ENCODE data around the gene RGS17. TPM values are rescaled to one million over a fixed set of nuclear protein-coding genes. Genes with fewer than 3 reads are reported as not detected.

RGS17 gene
- total and polyA plus RNA-seq, 10 of the 15 experiments (the other 5 are each of a cell fraction or from before 2014, with no cell fraction given), result 0.06 to 0.29 (median 0.14) TPM; not detected in 4

DNA sequence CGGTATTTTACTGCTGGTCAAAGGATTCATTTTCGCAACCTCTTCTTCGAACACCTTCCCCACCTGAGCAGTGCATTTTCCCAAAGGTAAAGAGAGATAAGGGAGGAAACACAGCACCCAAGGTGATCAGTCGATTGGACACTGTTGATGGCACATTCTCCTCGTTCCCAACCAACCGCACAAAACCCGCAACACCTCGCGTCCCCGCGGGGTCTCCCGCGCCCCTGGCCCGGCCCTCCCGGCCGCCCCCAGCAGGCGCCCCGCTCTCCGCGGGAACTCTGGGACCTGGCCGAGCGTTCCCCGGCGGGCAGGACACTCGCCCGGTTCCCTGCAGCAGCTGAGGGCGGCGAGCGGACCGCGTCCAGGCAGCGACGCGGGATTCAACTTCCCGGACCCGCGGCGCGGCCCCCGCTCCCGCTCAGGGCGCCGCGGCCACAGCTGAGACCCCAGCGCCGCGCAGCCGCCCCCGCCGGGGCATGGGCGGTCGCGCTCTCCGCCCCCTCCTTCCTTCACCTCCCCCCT lies 506 bp downstream of the RGS17 start (continued):
- TF ChIP-seq, protein P1, sequence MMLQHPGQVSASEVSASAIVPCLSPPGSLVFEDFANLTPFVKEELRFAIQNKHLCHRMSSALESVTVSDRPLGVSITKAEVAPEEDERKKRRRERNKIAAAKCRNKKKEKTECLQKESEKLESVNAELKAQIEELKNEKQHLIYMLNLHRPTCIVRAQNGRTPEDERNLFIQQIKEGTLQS (IDR thresholded peaks at IDR 0.05; ENCODE audit: borderline replicate concordance, extremely low read depth, low read depth, low read length), result no peak
- no peak for TF ChIP-seq SMAD5 (IDR thresholded peaks at IDR 0.05; ENCODE audit: low read depth)

- TF ChIP-seq EZH2 (IDR thresholded peaks at IDR 0.05; ENCODE audit: borderline replicate concordance, control insufficient read depth, low read depth, low read length), result no peak
- TF ChIP-seq, protein P2, sequence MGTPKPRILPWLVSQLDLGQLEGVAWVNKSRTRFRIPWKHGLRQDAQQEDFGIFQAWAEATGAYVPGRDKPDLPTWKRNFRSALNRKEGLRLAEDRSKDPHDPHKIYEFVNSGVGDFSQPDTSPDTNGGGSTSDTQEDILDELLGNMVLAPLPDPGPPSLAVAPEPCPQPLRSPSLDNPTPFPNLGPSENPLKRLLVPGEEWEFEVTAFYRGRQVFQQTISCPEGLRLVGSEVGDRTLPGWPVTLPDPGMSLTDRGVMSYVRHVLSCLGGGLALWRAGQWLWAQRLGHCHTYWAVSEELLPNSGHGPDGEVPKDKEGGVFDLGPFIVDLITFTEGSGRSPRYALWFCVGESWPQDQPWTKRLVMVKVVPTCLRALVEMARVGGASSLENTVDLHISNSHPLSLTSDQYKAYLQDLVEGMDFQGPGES (IDR thresholded peaks at IDR 0.05), result no peak
- no peak for TF ChIP-seq TBL1XR1 (IDR thresholded peaks at IDR 0.05; ENCODE audit: low read depth, low read length)
- TF ChIP-seq POLR2A (IDR thresholded peaks at IDR 0.05; ENCODE audit: low read depth, low read length), result no peak
- no peak for TF ChIP-seq STAT3 (IDR thresholded peaks at IDR 0.05; ENCODE audit: low read depth, low read length)
- TF ChIP-seq MEF2B (IDR thresholded peaks at IDR 0.05; ENCODE audit: partially characterized antibody, poor library complexity, severe bottlenecking), result no peak
- TF ChIP-seq POLR2AphosphoS5 (IDR thresholded peaks at IDR 0.05; ENCODE audit: low read length), result no peak
- TF ChIP-seq TCF7 (IDR thresholded peaks at IDR 0.05; ENCODE audit: borderline replicate concordance), result no peak
- no peak for TF ChIP-seq BCL11A (IDR thresholded peaks at IDR 0.05; ENCODE audit: low read depth, low read length)
- TF ChIP-seq, protein P3, sequence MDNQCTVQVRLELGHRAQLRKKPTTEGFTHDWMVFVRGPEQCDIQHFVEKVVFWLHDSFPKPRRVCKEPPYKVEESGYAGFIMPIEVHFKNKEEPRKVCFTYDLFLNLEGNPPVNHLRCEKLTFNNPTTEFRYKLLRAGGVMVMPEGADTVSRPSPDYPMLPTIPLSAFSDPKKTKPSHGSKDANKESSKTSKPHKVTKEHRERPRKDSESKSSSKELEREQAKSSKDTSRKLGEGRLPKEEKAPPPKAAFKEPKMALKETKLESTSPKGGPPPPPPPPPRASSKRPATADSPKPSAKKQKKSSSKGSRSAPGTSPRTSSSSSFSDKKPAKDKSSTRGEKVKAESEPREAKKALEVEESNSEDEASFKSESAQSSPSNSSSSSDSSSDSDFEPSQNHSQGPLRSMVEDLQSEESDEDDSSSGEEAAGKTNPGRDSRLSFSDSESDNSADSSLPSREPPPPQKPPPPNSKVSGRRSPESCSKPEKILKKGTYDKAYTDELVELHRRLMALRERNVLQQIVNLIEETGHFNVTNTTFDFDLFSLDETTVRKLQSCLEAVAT (IDR thresholded peaks at IDR 0.05), result no peak
- TF ChIP-seq SMAD1 (IDR thresholded peaks at IDR 0.05; ENCODE audit: low read depth, partially characterized antibody), result no peak
- TF ChIP-seq PML (IDR thresholded peaks at IDR 0.05; ENCODE audit: low read length), result no peak
- TF ChIP-seq BHLHE40 (IDR thresholded peaks at IDR 0.05; ENCODE audit: borderline replicate concordance in 1 of 2, low read depth in 2 of 2, low read length in 1 of 2), result no peak
- no peak for TF ChIP-seq ZNF217 (IDR thresholded peaks at IDR 0.05)
- no peak for TF ChIP-seq DPF2 (IDR thresholded peaks at IDR 0.05)
- Histone ChIP-seq H3K4me3 (no peak overlapping the region), H3K27ac (ENCODE audit: control insufficient read depth, insufficient read depth) (no peak overlapping the region), H3K4me1 (ENCODE audit: control insufficient read depth, insufficient read depth, low read length) (no peaks in the 10 kb centered on the region), H3K9ac (ENCODE audit: control insufficient read depth, insufficient read depth, low read length) (no peak overlapping the region), H4K20me1 (ENCODE audit: control insufficient read depth, insufficient read depth) (no peaks in the 10 kb centered on the region), H3K36me3 (ENCODE audit: control insufficient read depth in 2 of 2, insufficient read depth in 2 of 2, low read length in 1 of 2) (no peaks in the 10 kb centered on the region), H2AFZ (ENCODE audit: control insufficient read depth, low read depth, low read length) (no peak overlapping the region), H3K9me3 (replicated peaks; ENCODE audit: control insufficient read depth, insufficient read depth, low read length) (no peaks in the 10 kb centered on the region), H3K27me3 (replicated peaks in 1 of 2; ENCODE audit: control insufficient read depth in 2 of 2, insufficient read depth in 2 of 2, low read length in 1 of 2) (peaks cover 3 to 18% of the 10 kb centered on the region in 2 experiments), H3K4me2 (ENCODE audit: control insufficient read depth, insufficient read depth) (peak overlapping the region; percentile 42), H3K79me2 (ENCODE audit: control insufficient read depth, insufficient read depth, low read length) (no peaks in the 10 kb centered on the region)
- peak; percentile 50; the same call in 2 of the 3 replicates for ATAC-seq
- ChIA-PET SMC1A (ENCODE audit: uncharacterized antibody, unreplicated experiment) (no interaction called here), RAD21 (ENCODE audit: unreplicated experiment) (no interaction called here), CTCF (no interaction called here), POLR2A (no interaction called here)
- intact Hi-C loops (cut with micrococcal nuclease; ENCODE audit: unreplicated experiment) (loop anchor here (10.0 kb wide), 1 partner anchor 1345 kb away; no protein-coding TSS in a partner anchor), in situ Hi-C loops (cut with MboI) (no loop called here)
- BruUV-seq (replicated peaks), result no TSS peak
- FAIRE-seq, result no peak
- no peak for DNase-seq (ENCODE audit: low read depth, low spot score)
- WGBS (ENCODE audit: insufficient coverage, insufficient replicate concordance, low lambda C conversion rate, missing lambda C conversion rate), result 25% methylated on average over 40 of the region's 53 CpGs
These were observed 1.1 kb downstream of the RGS17 start for GRCh38 chr6:153129873-153130514.
